T-helper 1 cell treated with Interleukin-12 subunit alpha and Interleukin-12 subunit beta and Interleukin-4 antibody, amounts not matched to agents 30 μg/mL and 1 μg/mL, for 36 hours (primary cell): ENCODE data around the gene SAMD8.
"Not testable (repeated sequence)": the region's sequence is repeated elsewhere in the genome, so short reads cannot be mapped to it uniquely, and the experiment has no call there.

Source experiments
- H3K27ac Mint-ChIP-seq: one replicate; pipeline ENCODE4 v1.8.0; 2021; ENCODE audit warnings: mild to moderate bottlenecking, mixed read lengths
- H3K27me3 Mint-ChIP-seq: one replicate; pipeline ENCODE4 v1.8.0; 2021; ENCODE audit warnings: low read depth, mixed read lengths
- H3K36me3 Mint-ChIP-seq: one replicate; pipeline ENCODE4 v1.8.0; 2021; ENCODE audit warnings: low read depth, mixed read lengths
- H3K4me1 Mint-ChIP-seq: one replicate; pipeline ENCODE4 v1.8.0; 2021; ENCODE audit warnings: low read depth, mixed read lengths
- H3K4me3 Mint-ChIP-seq: one replicate; pipeline ENCODE4 v1.8.0; 2021; ENCODE audit warnings: mild to moderate bottlenecking, moderate library complexity, mixed read lengths
- H3K9me3 Mint-ChIP-seq: one replicate; pipeline ENCODE4 v1.8.0; 2021; ENCODE audit warnings: mixed read lengths

SAMD8 gene

GRCh38 chr10:75129537-75129936 lies 18.1 kb downstream of the SAMD8 start:
- Mint-ChIP-seq H3K27me3 (no peaks in the 10 kb centered on the region), H3K4me3 (no peak overlapping the region), H3K36me3 (peaks cover 6% of the 10 kb centered on the region), H3K9me3 (no peaks in the 10 kb centered on the region), H3K4me1 (peaks cover 10% of the 10 kb centered on the region), H3K27ac (no peak overlapping the region)

GRCh38 chr10:75133701-75134100 lies 22.2 kb downstream of the SAMD8 start:
- not testable (repeated sequence) for H3K36me3 Mint-ChIP-seq, H3K27me3 Mint-ChIP-seq, H3K27ac Mint-ChIP-seq, H3K9me3 Mint-ChIP-seq, H3K4me3 Mint-ChIP-seq
- H3K4me1 Mint-ChIP-seq: peaks cover 18% of the 10 kb centered on the region

- peaks cover 15% of the 10 kb centered on the region for H3K4me1 Mint-ChIP-seq
- no peaks in the 10 kb centered on the region for H3K9me3 Mint-ChIP-seq
- H3K27ac Mint-ChIP-seq: no peak overlapping the region
- no peak overlapping the region for H3K4me3 Mint-ChIP-seq
- peaks cover 6% of the 10 kb centered on the region for H3K36me3 Mint-ChIP-seq
- no peaks in the 10 kb centered on the region for H3K27me3 Mint-ChIP-seq
Observed at GRCh38 chr10:75136346-75136745, 24.9 kb downstream of the SAMD8 start.

GRCh38 chr10:75137533-75138438 lies 26.3 kb downstream of the SAMD8 start:
- Mint-ChIP-seq H3K9me3 (no peaks in the 10 kb centered on the region), H3K27ac (no peak overlapping the region), H3K36me3 (peaks cover 6% of the 10 kb centered on the region), H3K27me3 (no peaks in the 10 kb centered on the region), H3K4me3 (no peak overlapping the region), H3K4me1 (peaks cover 15% of the 10 kb centered on the region)

- Mint-ChIP-seq H3K36me3 (peaks cover 5% of the 10 kb centered on the region), H3K9me3 (no peaks in the 10 kb centered on the region), H3K27ac (no peak overlapping the region), H3K4me1 (peaks cover 31% of the 10 kb centered on the region), H3K4me3 (no peak overlapping the region), H3K27me3 (no peaks in the 10 kb centered on the region)
Observed at GRCh38 chr10:75140246-75140645, 28.8 kb downstream of the SAMD8 start.

- H3K9me3 Mint-ChIP-seq: no peaks in the 10 kb centered on the region
- H3K4me3 Mint-ChIP-seq: no peak overlapping the region
- H3K4me1 Mint-ChIP-seq: peaks cover 25% of the 10 kb centered on the region
- H3K36me3 Mint-ChIP-seq: peaks cover 2% of the 10 kb centered on the region
- no peaks in the 10 kb centered on the region for H3K27me3 Mint-ChIP-seq
- no peak overlapping the region for H3K27ac Mint-ChIP-seq
Observed at GRCh38 chr10:75143353-75143752, 31.9 kb downstream of the SAMD8 start.

GRCh38 chr10:75145590-75145989 lies 34.1 kb downstream of the SAMD8 start:
- Mint-ChIP-seq H3K27me3 (no peaks in the 10 kb centered on the region), H3K36me3 (peaks cover 3% of the 10 kb centered on the region), H3K9me3 (no peaks in the 10 kb centered on the region), H3K4me1 (peaks cover 26% of the 10 kb centered on the region), H3K4me3 (no peak overlapping the region), H3K27ac (no peak overlapping the region)

- Mint-ChIP-seq H3K27me3 (no peaks in the 10 kb centered on the region), H3K36me3 (peaks cover 10% of the 10 kb centered on the region), H3K4me3 (no peak overlapping the region), H3K9me3 (no peaks in the 10 kb centered on the region), H3K4me1 (peaks cover 28% of the 10 kb centered on the region), H3K27ac (no peak overlapping the region)
Observed at GRCh38 chr10:75146780-75147179, 35.3 kb downstream of the SAMD8 start.

- H3K27me3 Mint-ChIP-seq: no peaks in the 10 kb centered on the region
- no peak overlapping the region for H3K27ac Mint-ChIP-seq
- peaks cover 18% of the 10 kb centered on the region for H3K36me3 Mint-ChIP-seq
- H3K4me3 Mint-ChIP-seq: no peak overlapping the region
- no peaks in the 10 kb centered on the region for H3K9me3 Mint-ChIP-seq
- peaks cover 10% of the 10 kb centered on the region for H3K4me1 Mint-ChIP-seq
Observed at GRCh38 chr10:75150656-75151055, 39.2 kb downstream of the SAMD8 start.

- no peak overlapping the region for H3K27ac Mint-ChIP-seq
- no peaks in the 10 kb centered on the region for H3K27me3 Mint-ChIP-seq
- H3K36me3 Mint-ChIP-seq: peaks cover 13% of the 10 kb centered on the region
- H3K4me1 Mint-ChIP-seq: peaks cover 7% of the 10 kb centered on the region
- H3K4me3 Mint-ChIP-seq: no peak overlapping the region
- H3K9me3 Mint-ChIP-seq: no peaks in the 10 kb centered on the region
Observed at GRCh38 chr10:75159519-75159918, 48.1 kb downstream of the SAMD8 start.

GRCh38 chr10:75165684-75166622 lies 54.5 kb downstream of the SAMD8 start:
- Mint-ChIP-seq H3K4me3 (peak overlapping the region; percentile 73), H3K9me3 (no peaks in the 10 kb centered on the region), H3K36me3 (peaks cover 18% of the 10 kb centered on the region), H3K27ac (peak overlapping the region; percentile 95), H3K4me1 (peaks cover 14% of the 10 kb centered on the region), H3K27me3 (no peaks in the 10 kb centered on the region)

- H3K4me3 Mint-ChIP-seq: peak overlapping the region; percentile 73
- peaks cover 16% of the 10 kb centered on the region for H3K36me3 Mint-ChIP-seq
- no peaks in the 10 kb centered on the region for H3K27me3 Mint-ChIP-seq
- peaks cover 14% of the 10 kb centered on the region for H3K4me1 Mint-ChIP-seq
- H3K27ac Mint-ChIP-seq: peak overlapping the region; percentile 95
- no peaks in the 10 kb centered on the region for H3K9me3 Mint-ChIP-seq
Observed at GRCh38 chr10:75166623-75166972, 55.1 kb downstream of the SAMD8 start.

GRCh38 chr10:75168275-75168674 lies 56.8 kb downstream of the SAMD8 start:
- peaks cover 16% of the 10 kb centered on the region for H3K36me3 Mint-ChIP-seq
- peak overlapping the region; percentile 2 for H3K4me3 Mint-ChIP-seq
- H3K9me3 Mint-ChIP-seq: no peaks in the 10 kb centered on the region
- H3K27me3 Mint-ChIP-seq: no peaks in the 10 kb centered on the region
- H3K27ac Mint-ChIP-seq: no peak overlapping the region
- peaks cover 14% of the 10 kb centered on the region for H3K4me1 Mint-ChIP-seq

- Mint-ChIP-seq H3K9me3 (no peaks in the 10 kb centered on the region), H3K4me1 (peaks cover 22% of the 10 kb centered on the region), H3K27ac (no peak overlapping the region), H3K4me3 (no peak overlapping the region), H3K27me3 (no peaks in the 10 kb centered on the region), H3K36me3 (peaks cover 22% of the 10 kb centered on the region)
Observed at GRCh38 chr10:75170215-75170614, 58.8 kb downstream of the SAMD8 start.

GRCh38 chr10:75175046-75175445 lies 63.6 kb downstream of the SAMD8 start:
- Mint-ChIP-seq H3K36me3 (peaks cover 20% of the 10 kb centered on the region), H3K4me1 (peaks cover 22% of the 10 kb centered on the region), H3K9me3 (no peaks in the 10 kb centered on the region), H3K27me3 (no peaks in the 10 kb centered on the region), H3K27ac (no peak overlapping the region), H3K4me3 (no peak overlapping the region)
